Progenitor cell of endocrine pancreas (in vitro differentiated cells): ENCODE data around the gene FLII. TPM values are rescaled to one million over a fixed set of nuclear protein-coding genes. Genes with fewer than 3 reads are reported as not detected.

ENCODE experiments used
- DNase-seq: peaks from one replicate; pipeline ENCODE4 v3.0.0; 2021; ENCODE audit warnings: low spot score; ENCODE audit not compliant: unreplicated experiment
- H3K27ac Mint-ChIP-seq: 2 replicates; pipeline ENCODE4 v1.8.0; 2021; ENCODE audit warnings: mild to moderate bottlenecking, moderate library complexity, mixed read lengths
- H3K27me3 Mint-ChIP-seq: 2 replicates; pipeline ENCODE4 v1.8.0; 2021; ENCODE audit warnings: mixed read lengths
- H3K36me3 Mint-ChIP-seq: 2 replicates; pipeline ENCODE4 v1.8.0; 2022; ENCODE audit warnings: mixed read lengths; ENCODE audit not compliant: insufficient read depth
- H3K4me1 Mint-ChIP-seq: 2 replicates; pipeline ENCODE4 v1.8.0; 2021; ENCODE audit warnings: low read depth, mixed read lengths
- H3K4me3 Mint-ChIP-seq: 2 replicates; pipeline ENCODE4 v1.8.0; 2021; ENCODE audit warnings: low read depth, mild to moderate bottlenecking, moderate library complexity, mixed read lengths
- H3K9me3 Mint-ChIP-seq: 2 replicates; pipeline ENCODE4 v1.8.0; 2021; ENCODE audit warnings: low read depth, mixed read lengths
- CTCF ChIP-seq: fragments of 200-600 bp; sonication (generic); IDR thresholded peaks from one replicate; pipeline ENCODE4 v1.5.0; 2021; ENCODE audit warnings: antibody characterized with exemption, mild to moderate bottlenecking; ENCODE audit not compliant: unreplicated experiment
- total RNA-seq: library from RNA; stranded (reverse); gene quantifications from 2 replicates; pipeline ENCODE4 v1.2.1, GENCODE V29; 2021

Gene FLII
- total RNA-seq, 1 donor from 2014 or later, result 260 TPM

DNA sequence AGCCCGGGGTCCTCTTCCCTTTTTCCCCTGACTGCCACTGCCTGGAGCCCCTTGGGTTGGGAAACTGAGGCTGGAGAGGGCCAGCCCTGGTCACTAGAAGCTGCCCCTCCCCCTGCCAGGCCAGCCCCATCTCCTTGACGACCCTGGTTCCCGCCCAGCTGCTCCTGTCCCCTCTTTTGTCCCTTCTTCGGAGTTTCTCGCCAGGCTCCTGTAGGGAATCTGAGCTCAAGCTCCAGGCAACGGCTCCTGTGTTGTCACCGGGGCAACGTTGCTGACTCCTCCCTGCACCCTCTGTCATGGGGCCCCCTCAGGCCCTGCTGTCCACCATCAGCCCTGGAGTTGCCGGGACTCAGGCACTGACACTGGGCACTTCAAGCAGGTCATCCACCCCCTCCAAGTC is 27.4 kb downstream of the FLII start:
- no peak for DNase-seq

GRCh38 chr17:18230288-18231141 is 28.0 kb downstream of the FLII start:
- H3K4me1 Mint-ChIP-seq, result peaks cover 30% of the 10 kb centered on the region
- H3K27me3 Mint-ChIP-seq, result no peaks in the 10 kb centered on the region
- H3K27ac Mint-ChIP-seq, result no peak overlapping the region
- no peaks in the 10 kb centered on the region for H3K9me3 Mint-ChIP-seq
- TF ChIP-seq CTCF, result no peak
- no peak overlapping the region for H3K4me3 Mint-ChIP-seq
- DNase-seq, result no peak
- no peaks in the 10 kb centered on the region for H3K36me3 Mint-ChIP-seq

More for the DNA sequence above, 27.4 kb downstream of the FLII start:
- H3K4me3 Mint-ChIP-seq, result no peak overlapping the region
- no peaks in the 10 kb centered on the region for H3K9me3 Mint-ChIP-seq
- H3K36me3 Mint-ChIP-seq, result peaks cover 1% of the 10 kb centered on the region
- no peaks in the 10 kb centered on the region for H3K27me3 Mint-ChIP-seq
- H3K4me1 Mint-ChIP-seq, result peaks cover 27% of the 10 kb centered on the region
- no peak for TF ChIP-seq CTCF
- peak overlapping the region; percentile 84 for H3K27ac Mint-ChIP-seq

- H3K4me3 Mint-ChIP-seq, result no peak overlapping the region
- TF ChIP-seq CTCF, result no peak
- H3K27ac Mint-ChIP-seq, result no peak overlapping the region
- H3K27me3 Mint-ChIP-seq, result no peaks in the 10 kb centered on the region
- DNase-seq, result no peak
- H3K36me3 Mint-ChIP-seq, result no peaks in the 10 kb centered on the region
- no peaks in the 10 kb centered on the region for H3K9me3 Mint-ChIP-seq
- peaks cover 33% of the 10 kb centered on the region for H3K4me1 Mint-ChIP-seq
Measured at GRCh38 chr17:18229771-18230170, 28.8 kb downstream of the FLII start.

GRCh38 chr17:18229254-18229653 is 29.3 kb downstream of the FLII start:
- Mint-ChIP-seq H3K36me3 (no peaks in the 10 kb centered on the region), H3K27ac (no peak overlapping the region), H3K9me3 (no peaks in the 10 kb centered on the region), H3K27me3 (no peaks in the 10 kb centered on the region), H3K4me3 (no peak overlapping the region), H3K4me1 (peaks cover 33% of the 10 kb centered on the region)
- no peak for TF ChIP-seq CTCF
- DNase-seq, result no peak

GRCh38 chr17:18228176-18228682 is 30.3 kb downstream of the FLII start:
- no peak for TF ChIP-seq CTCF

More at GRCh38 chr17:18228176-18228682, 30.3 kb downstream of the FLII start:
- Mint-ChIP-seq H3K36me3 (no peaks in the 10 kb centered on the region), H3K9me3 (no peaks in the 10 kb centered on the region), H3K4me1 (peaks cover 33% of the 10 kb centered on the region), H3K27ac (peak overlapping the region; percentile 70), H3K27me3 (no peaks in the 10 kb centered on the region), H3K4me3 (no peak overlapping the region)
- DNase-seq, result no peak
